GM19463 (cell line): Measurements from ENCODE around the gene EIF2S3.
A peak's percentile ranks its signal among the peaks of the same experiment; 100 is the strongest.
"Not testable (repeated sequence)": the region's sequence is repeated elsewhere in the genome, so short reads cannot be mapped to it uniquely, and the experiment has no call there.

Source experiments
- ATAC-seq: cut with Tn5 transposase; IDR thresholded peaks from one replicate; pipeline ENCODE4 v1.9.1; 2021; ENCODE audit warnings: mild to moderate bottlenecking, moderate library complexity; ENCODE audit not compliant: unreplicated experiment

The EIF2S3 gene

GRCh38 chrX:24054182-24055042, at the start of gene EIF2S3:
Gene EIF2S3 (plus strand): TSS chrX:24054956. CDS start chrX:24054969, 13 bp downstream.
- ATAC-seq = peak; percentile 90

- peak; percentile 58 for ATAC-seq
Observed at GRCh38 chrX:24005028-24005427, 49.7 kb upstream of the EIF2S3 start.

GRCh38 chrX:24005867-24006266, 48.9 kb upstream of the EIF2S3 start:
- ATAC-seq = no peak

- no peak for ATAC-seq
Observed at GRCh38 chrX:24012266-24012665, 42.5 kb upstream of the EIF2S3 start.

- peak; percentile 75 for ATAC-seq
Observed at GRCh38 chrX:24014388-24015018, 40.3 kb upstream of the EIF2S3 start.

- no peak for ATAC-seq
Observed at GRCh38 chrX:24017674-24018073, 37.1 kb upstream of the EIF2S3 start.

- ATAC-seq = no peak
Observed at GRCh38 chrX:24018809-24019208, 35.9 kb upstream of the EIF2S3 start.

- no peak for ATAC-seq
Observed at GRCh38 chrX:24019448-24019847, 35.3 kb upstream of the EIF2S3 start.

- no peak for ATAC-seq
Observed at GRCh38 chrX:24020306-24020876, 34.4 kb upstream of the EIF2S3 start.

GRCh38 chrX:24023544-24023943, 31.2 kb upstream of the EIF2S3 start:
- ATAC-seq = no peak

- ATAC-seq = no peak
Observed at GRCh38 chrX:24023972-24024669, 30.6 kb upstream of the EIF2S3 start.

GRCh38 chrX:24024819-24025740, 29.7 kb upstream of the EIF2S3 start:
- ATAC-seq = peak; percentile 85

GRCh38 chrX:24025741-24026403, 28.9 kb upstream of the EIF2S3 start:
- ATAC-seq = peak; percentile 27

- ATAC-seq = no peak
Observed at GRCh38 chrX:24026432-24026831, 28.3 kb upstream of the EIF2S3 start.

- ATAC-seq = no peak
Observed at GRCh38 chrX:24027086-24027485, 27.7 kb upstream of the EIF2S3 start, which contains the start of gene KLHL15. Gene KLHL15 (minus strand): TSS chrX:24027186. CDS start chrX:24006693, 20,493 bp downstream.

GRCh38 chrX:24027985-24028384, 26.8 kb upstream of the EIF2S3 start:
- ATAC-seq = no peak

GRCh38 chrX:24030597-24030996, 24.2 kb upstream of the EIF2S3 start:
- no peak for ATAC-seq

- no peak for ATAC-seq
Observed at GRCh38 chrX:24034485-24034884, 20.3 kb upstream of the EIF2S3 start.

GRCh38 chrX:24037729-24038128, 17.0 kb upstream of the EIF2S3 start:
- no peak for ATAC-seq

- ATAC-seq = not testable (repeated sequence)
Observed at GRCh38 chrX:24046060-24046459, 8.7 kb upstream of the EIF2S3 start.
